ENCODE data around the gene DKK1. TPM values are rescaled to one million over a fixed set of nuclear protein-coding genes. Genes with fewer than 3 reads are reported as not detected.

DKK1 gene, protein sequence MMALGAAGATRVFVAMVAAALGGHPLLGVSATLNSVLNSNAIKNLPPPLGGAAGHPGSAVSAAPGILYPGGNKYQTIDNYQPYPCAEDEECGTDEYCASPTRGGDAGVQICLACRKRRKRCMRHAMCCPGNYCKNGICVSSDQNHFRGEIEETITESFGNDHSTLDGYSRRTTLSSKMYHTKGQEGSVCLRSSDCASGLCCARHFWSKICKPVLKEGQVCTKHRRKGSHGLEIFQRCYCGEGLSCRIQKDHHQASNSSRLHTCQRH
- 147 and 229 TPM in 2 replicates for total RNA-seq

DNA sequence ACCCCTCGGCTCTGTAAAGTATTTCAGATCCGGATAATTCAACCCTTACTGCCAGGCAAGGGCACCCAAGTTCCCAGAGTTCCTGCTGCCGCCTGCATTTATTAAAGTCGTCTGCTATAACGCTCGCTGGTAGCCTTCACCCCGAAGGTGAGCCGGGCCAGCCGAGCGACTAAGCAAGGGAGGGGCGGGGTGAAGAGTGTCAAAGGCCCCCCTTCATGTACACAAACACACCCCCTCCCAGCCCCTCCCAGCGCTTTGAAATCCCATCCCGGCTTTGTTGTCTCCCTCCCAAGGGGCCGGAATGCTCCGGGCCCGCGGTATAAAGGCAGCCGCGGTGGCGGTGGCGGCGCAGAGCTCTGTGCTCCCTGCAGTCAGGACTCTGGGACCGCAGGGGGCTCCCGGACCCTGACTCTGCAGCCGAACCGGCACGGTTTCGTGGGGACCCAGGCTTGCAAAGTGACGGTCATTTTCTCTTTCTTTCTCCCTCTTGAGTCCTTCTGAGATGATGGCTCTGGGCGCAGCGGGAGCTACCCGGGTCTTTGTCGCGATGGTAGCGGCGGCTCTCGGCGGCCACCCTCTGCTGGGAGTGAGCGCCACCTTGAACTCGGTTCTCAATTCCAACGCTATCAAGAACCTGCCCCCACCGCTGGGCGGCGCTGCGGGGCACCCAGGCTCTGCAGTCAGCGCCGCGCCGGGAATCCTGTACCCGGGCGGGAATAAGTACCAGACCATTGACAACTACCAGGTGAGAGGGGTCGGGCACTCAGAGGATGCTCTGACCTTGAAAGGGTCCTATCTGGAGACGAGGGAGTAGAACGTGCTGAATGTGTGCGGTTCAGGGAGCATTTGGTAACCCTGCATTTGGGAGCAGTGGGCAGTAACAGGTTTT is at the start of gene DKK1:
DKK1 (plus strand) TSS at position 349 of the 889 bp plus-strand sequence; CDS start at position 503, 154 bp downstream.

All from cardiac atrium fibroblast (primary cell).